Skeletal muscle satellite cell (primary cell): ENCODE measurements around the gene CETN2.
"Not testable (repeated sequence)": the region's sequence is repeated elsewhere in the genome, so short reads cannot be mapped to it uniquely, and the experiment has no call there.

ENCODE experiments used
- H3K27me3 ChIP-seq: 2 replicates; pipeline ENCODE4 v1.7.0; 2013; ENCODE audit warnings: low read length; ENCODE audit not compliant: control insufficient read depth, insufficient read depth
- H3K36me3 ChIP-seq: 2 replicates; pipeline ENCODE4 v1.7.0; 2013; ENCODE audit warnings: mild to moderate bottlenecking, control low read depth, low read length; ENCODE audit not compliant: insufficient read depth
- H3K4me1 ChIP-seq: 2 replicates; pipeline ENCODE4 v1.7.0; 2013; ENCODE audit warnings: low read length; ENCODE audit not compliant: control insufficient read depth, insufficient read depth
- H3K4me2 ChIP-seq: 2 replicates; pipeline ENCODE4 v1.7.0; 2013; ENCODE audit warnings: mild to moderate bottlenecking, low read length
- H3K4me3 ChIP-seq: 2 replicates; pipeline ENCODE4 v1.7.0; 2013; ENCODE audit warnings: low read length
- H3K9ac ChIP-seq: 2 replicates; pipeline ENCODE4 v1.7.0; 2013; ENCODE audit warnings: mild to moderate bottlenecking, low read depth, low read length, moderate library complexity
- H3K9me3 ChIP-seq: replicated peaks from 2 replicates; pipeline ENCODE4 v1.7.0; 2013; ENCODE audit warnings: mild to moderate bottlenecking, control low read depth, low read length

CETN2 gene

DNA sequence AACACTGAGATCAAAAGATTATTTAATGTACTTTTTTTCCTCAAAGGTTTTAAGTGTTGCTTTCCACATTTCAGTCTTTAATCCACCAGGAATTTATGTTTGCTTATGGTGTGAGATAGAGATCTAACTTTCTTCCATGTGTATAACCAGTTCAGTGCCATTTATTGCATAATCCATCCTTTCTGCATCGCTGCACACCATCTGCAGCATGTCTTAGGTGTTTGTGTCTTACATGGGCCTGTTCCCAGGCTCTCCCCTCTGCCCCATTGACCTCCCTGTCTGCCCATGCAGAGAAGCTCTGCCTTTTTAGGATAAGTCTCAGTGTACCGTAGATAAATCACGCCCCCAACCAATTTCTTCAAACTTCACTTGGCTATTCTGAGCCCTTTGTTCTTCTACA is 30.6 kb upstream of the CETN2 start:
- no peak overlapping the region for H3K4me3 ChIP-seq
- no peaks in the 10 kb centered on the region for H3K4me1 ChIP-seq
- no peak overlapping the region for H3K4me2 ChIP-seq
- H3K9me3 ChIP-seq = no peaks in the 10 kb centered on the region
- no peak overlapping the region for H3K9ac ChIP-seq
- peaks cover 15% of the 10 kb centered on the region for H3K36me3 ChIP-seq
- H3K27me3 ChIP-seq = no peaks in the 10 kb centered on the region

DNA sequence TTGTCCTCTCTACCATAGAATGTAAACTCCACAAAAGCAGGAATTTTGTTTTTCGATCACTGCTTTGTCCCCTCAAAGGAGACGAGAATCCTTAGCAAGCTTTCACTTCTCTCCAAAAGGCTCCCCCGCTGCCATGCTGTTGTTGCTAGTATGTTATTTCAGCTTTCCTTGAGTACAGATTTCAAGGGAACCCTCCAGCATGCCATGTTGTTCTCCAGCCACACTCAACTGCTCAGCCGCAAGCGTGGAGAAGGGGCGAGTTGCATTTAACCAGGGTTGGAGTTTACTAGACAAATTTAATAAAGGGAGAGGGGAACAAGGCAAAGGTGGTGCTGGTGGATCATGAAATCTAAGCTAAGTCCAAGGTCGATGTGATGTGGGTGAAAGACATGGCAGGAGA is 23.4 kb upstream of the CETN2 start:
- Histone ChIP-seq H3K9ac (no peak overlapping the region), H3K36me3 (peaks cover 13% of the 10 kb centered on the region), H3K4me2 (no peak overlapping the region), H3K27me3 (no peaks in the 10 kb centered on the region), H3K4me1 (no peaks in the 10 kb centered on the region), H3K9me3 (no peaks in the 10 kb centered on the region), H3K4me3 (no peak overlapping the region)

DNA sequence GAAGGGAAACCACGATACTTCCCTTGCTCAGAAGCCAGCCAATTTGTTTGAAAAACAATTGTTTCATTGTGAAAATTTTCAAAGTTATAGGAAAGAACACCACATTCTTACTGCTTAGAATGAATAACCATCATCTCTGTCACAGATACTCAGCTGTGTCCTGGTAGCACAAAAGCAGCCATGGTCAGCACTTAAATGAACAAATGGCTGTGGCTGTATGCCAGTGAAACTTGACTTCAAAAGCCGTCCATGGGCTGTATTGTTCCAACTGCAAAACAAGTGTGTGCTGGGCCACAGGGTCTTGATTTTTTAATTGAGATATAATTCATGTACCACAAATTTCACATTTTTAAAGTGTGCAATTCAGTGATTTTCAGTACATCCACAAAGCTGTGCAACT is 19.9 kb upstream of the CETN2 start:
- H3K36me3 ChIP-seq = peaks cover 4% of the 10 kb centered on the region
- no peaks in the 10 kb centered on the region for H3K9me3 ChIP-seq
- no peak overlapping the region for H3K9ac ChIP-seq
- no peaks in the 10 kb centered on the region for H3K27me3 ChIP-seq
- no peak overlapping the region for H3K4me3 ChIP-seq
- H3K4me1 ChIP-seq = no peaks in the 10 kb centered on the region
- no peak overlapping the region for H3K4me2 ChIP-seq

DNA sequence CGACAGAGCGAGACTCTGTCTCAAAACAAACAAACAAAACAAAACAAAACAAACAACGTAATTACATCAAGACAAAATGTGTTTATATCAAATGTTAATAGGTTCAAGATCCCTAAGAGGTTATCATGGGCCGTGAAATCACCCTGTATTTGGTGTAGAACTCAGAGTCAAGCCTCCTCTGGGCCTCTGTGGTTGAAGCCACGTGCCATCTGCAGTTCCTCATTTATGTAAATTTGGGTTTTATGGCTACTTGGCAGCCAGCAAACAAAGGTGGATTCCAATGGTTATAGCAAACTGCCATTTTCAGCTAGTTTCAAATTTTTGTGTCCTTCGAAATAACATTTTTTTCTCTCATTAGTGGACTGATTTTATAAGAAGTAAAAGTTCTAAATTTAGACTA is 16.7 kb upstream of the CETN2 start:
- H3K27me3 ChIP-seq = no peaks in the 10 kb centered on the region
- no peak overlapping the region for H3K4me3 ChIP-seq
- no peaks in the 10 kb centered on the region for H3K4me1 ChIP-seq
- no peak overlapping the region for H3K4me2 ChIP-seq
- H3K9me3 ChIP-seq = no peaks in the 10 kb centered on the region
- H3K9ac ChIP-seq = no peak overlapping the region
- peaks cover 4% of the 10 kb centered on the region for H3K36me3 ChIP-seq

DNA sequence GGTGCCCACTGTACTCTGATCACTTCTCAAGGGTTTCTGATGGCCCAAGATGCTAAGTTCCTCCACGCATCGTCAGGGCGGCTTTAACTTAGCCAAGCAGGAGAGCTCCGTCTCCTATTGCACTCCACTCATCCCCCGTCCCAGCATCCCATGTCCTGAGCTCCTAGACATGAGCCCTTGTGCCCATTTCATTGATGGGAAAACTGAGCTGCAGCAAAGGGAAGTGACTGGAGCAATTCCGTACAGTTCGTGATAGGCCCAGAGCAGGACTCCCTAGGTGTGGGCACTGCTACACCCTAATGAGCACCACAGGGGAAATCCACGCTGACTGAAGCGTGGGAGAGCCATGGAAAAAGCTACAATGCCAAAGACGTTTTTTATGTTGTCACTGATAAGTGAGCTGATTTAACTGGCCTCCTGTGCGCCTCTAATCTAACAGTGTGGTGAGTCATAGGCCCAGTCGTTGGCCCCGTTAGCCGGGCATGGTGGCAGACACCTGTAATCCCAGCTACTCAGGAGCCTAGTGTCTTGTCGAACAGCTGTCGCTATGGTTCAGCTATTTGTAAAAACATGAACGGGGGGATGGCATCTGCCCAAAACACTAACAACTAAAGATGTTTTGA is 15.2 kb upstream of the CETN2 start:
- no peaks in the 10 kb centered on the region for H3K27me3 ChIP-seq
- no peaks in the 10 kb centered on the region for H3K4me1 ChIP-seq
- H3K4me3 ChIP-seq = no peak overlapping the region
- no peak overlapping the region for H3K9ac ChIP-seq
- H3K4me2 ChIP-seq = no peak overlapping the region
- H3K36me3 ChIP-seq = no peaks in the 10 kb centered on the region
- no peaks in the 10 kb centered on the region for H3K9me3 ChIP-seq

DNA sequence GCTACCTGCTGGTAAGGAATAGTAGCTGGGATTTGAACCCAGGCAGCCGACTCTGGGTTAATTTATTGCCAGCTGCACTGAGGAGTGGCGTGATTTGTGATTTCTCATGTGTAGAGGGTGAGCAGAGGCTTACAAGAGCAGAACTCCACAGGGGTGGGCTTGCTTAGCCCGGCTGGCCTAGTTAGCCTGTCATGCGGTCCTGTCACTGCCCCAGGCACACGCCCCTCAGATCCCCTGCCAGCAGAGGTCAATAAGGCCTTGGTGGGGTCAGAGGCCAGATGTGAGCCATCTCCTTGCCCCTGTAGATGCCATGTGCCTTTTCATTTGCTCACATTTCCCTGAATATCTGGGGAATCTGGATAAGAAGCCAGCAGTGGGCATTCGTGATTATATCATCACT is 13.7 kb upstream of the CETN2 start:
- no peak overlapping the region for H3K9ac ChIP-seq
- H3K27me3 ChIP-seq = no peaks in the 10 kb centered on the region
- no peak overlapping the region for H3K4me3 ChIP-seq
- H3K9me3 ChIP-seq = no peaks in the 10 kb centered on the region
- H3K36me3 ChIP-seq = no peaks in the 10 kb centered on the region
- no peak overlapping the region for H3K4me2 ChIP-seq
- H3K4me1 ChIP-seq = no peaks in the 10 kb centered on the region

DNA sequence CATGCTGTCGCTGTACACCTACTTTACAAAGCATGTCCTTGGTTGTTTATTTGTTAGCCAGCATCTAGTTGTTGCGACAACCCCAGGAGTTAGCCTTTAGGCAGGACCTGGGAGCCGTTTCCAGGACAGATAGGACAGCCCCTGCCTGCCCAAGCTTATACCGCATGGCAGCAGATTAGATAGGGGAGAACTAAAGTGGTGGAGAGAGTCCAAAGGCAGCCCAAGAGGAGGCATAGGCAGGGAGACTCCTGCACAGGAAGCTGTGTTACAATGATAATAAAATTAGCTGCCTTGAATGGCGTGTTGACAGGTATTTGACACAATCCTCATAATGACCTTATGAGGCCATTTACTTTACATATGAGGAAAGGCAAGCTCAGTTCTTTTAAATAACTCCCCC is 13.3 kb upstream of the CETN2 start:
- no peaks in the 10 kb centered on the region for H3K9me3 ChIP-seq
- no peaks in the 10 kb centered on the region for H3K4me1 ChIP-seq
- no peak overlapping the region for H3K9ac ChIP-seq
- no peaks in the 10 kb centered on the region for H3K36me3 ChIP-seq
- no peak overlapping the region for H3K4me3 ChIP-seq
- no peaks in the 10 kb centered on the region for H3K27me3 ChIP-seq
- no peak overlapping the region for H3K4me2 ChIP-seq

DNA sequence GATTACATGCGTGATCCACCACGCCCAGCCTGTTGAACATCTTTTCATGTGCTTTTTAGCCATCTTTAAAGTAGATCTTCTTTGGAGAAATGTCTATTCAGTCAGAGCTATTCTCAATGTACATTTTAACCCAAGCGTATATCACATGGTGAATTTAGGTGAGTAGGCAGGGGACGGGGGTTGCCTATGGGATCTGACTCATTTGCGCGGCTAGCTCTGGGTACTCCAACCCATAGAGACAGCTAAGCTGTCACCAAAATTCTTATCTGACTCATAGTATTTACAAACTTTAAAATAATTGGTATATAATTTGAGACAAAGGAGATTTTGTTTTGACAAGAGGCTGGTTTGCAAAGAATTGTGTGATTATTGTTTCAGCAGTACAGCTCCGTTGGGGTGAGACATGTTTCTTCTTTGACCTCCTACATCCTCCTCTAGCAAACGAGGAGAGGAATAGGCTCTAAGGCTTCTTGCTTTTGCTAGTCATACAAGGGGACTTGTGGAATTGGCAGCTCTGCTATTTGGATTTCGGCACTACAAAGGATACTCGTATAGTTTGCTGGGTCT is 12.3 kb upstream of the CETN2 start:
- Histone ChIP-seq H3K9me3 (no peaks in the 10 kb centered on the region), H3K27me3 (no peaks in the 10 kb centered on the region), H3K4me3 (no peak overlapping the region), H3K36me3 (no peaks in the 10 kb centered on the region), H3K4me2 (no peak overlapping the region), H3K4me1 (no peaks in the 10 kb centered on the region), H3K9ac (no peak overlapping the region)

DNA sequence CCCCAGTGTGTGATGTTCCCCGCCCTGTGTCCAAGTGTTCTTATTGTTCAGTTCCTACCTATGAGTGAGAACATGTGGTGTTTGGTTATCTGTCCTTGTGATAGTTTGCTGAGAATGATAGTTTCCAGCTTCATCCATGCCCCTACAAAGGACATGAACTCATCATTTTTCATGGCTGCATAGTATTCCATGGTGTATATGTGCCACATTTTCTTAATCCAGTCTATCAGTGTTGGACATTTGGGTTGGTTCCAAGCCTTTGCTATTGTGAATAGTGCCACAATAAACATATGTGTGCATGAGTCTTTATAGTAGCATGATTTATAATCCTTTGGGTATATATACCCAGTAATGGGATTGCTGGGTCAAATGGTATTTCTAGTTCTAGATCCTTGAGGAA is 4.9 kb upstream of the CETN2 start:
- H3K4me1 ChIP-seq, H3K27me3 ChIP-seq, H3K9me3 ChIP-seq, H3K36me3 ChIP-seq, H3K9ac ChIP-seq, H3K4me2 ChIP-seq, H3K4me3 ChIP-seq: not testable (repeated sequence)

DNA sequence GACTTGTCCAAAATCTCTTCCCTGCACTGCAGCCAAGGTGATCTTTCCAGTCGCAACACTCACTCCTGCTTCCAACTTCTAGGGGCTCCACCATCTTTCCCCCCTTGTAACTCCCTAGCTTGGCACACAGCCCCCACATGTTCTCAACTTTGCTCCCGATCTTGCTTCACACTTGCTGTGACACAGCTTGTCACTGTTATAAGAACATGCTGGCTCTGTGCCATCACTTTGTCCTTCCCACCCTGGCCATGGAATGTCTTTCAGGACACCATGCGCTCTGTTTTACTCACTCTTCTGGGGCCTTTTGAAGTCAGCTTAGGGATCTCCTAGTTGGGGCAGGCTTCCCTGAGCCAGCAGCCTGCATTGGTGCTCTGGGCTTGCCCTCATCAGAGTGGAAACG is 2.8 kb upstream of the CETN2 start:
- Histone ChIP-seq H3K36me3 (peaks cover 3% of the 10 kb centered on the region), H3K9me3 (no peaks in the 10 kb centered on the region), H3K4me1 (no peaks in the 10 kb centered on the region), H3K9ac (no peak overlapping the region), H3K4me3 (no peak overlapping the region), H3K27me3 (no peaks in the 10 kb centered on the region), H3K4me2 (no peak overlapping the region)

DNA sequence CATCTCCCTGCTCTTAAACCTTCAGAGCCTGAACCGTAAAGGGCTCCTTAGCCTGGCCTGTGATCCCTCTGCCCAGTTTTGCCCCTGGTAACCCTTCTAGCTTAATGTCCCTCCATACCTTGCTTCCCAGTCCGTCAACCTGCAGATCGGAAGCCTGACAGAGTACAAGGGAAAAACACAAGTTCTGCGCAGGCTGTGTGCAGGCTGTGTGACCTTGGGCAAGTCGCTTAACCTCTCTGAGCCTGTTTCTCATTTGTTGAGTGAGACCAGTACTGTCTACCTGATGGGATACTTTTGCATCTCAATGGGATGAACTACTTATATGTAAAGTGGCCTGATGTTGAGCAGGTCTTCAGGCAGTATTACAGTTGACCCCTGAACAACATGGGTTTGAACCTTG is 2.0 kb upstream of the CETN2 start:
- peak overlapping the region; percentile 87 for H3K4me2 ChIP-seq
- H3K27me3 ChIP-seq = no peaks in the 10 kb centered on the region
- H3K9me3 ChIP-seq = no peaks in the 10 kb centered on the region
- H3K9ac ChIP-seq = no peak overlapping the region
- no peak overlapping the region for H3K4me3 ChIP-seq
- H3K4me1 ChIP-seq = no peaks in the 10 kb centered on the region
- H3K36me3 ChIP-seq = peaks cover 8% of the 10 kb centered on the region

DNA sequence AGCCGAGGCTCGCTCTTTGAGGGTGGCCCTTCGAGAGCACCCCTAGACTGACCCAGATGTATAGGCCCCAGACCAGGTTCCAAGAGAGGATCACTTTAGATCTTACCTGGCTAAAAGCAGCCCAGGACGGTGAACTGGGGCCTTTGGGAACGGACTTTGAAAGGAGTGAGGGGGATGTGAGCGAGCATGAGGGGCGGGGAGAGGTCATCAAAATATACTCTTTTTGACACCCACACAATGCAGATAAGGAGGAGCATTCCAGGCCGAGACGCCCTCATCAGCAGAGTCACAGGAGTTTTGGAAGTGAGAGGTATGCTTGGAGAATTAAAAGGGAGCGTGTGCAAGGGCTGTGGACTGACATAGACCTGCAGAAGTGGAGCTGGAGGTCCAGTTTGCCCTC is 834 bp upstream of the CETN2 start:
- Histone ChIP-seq H3K4me3 (peak overlapping the region; percentile 87), H3K4me2 (peak overlapping the region; percentile 87), H3K9ac (peak overlapping the region; percentile 90)

More for the DNA sequence above, 834 bp upstream of the CETN2 start:
- H3K36me3 ChIP-seq = peaks cover 10% of the 10 kb centered on the region
- no peaks in the 10 kb centered on the region for H3K4me1 ChIP-seq
- no peaks in the 10 kb centered on the region for H3K9me3 ChIP-seq
- no peaks in the 10 kb centered on the region for H3K27me3 ChIP-seq
